ENCODE measurements around the gene PLEKHG3.
"Not testable (repeated sequence)": the region's sequence is repeated elsewhere in the genome, so short reads cannot be mapped to it uniquely, and the experiment has no call there.

The PLEKHG3 gene

GRCh38 chr14:64688811-64689281 is 15.4 kb upstream of the PLEKHG3 start:
- no peak for DNase-seq

- no peak for DNase-seq
Measured at GRCh38 chr14:64689289-64689688, 14.9 kb upstream of the PLEKHG3 start.

GRCh38 chr14:64690607-64691006 is 13.6 kb upstream of the PLEKHG3 start:
- DNase-seq = not testable (repeated sequence)

- DNase-seq = no peak
Measured at GRCh38 chr14:64691376-64691775, 12.8 kb upstream of the PLEKHG3 start.

- DNase-seq = no peak
Measured at GRCh38 chr14:64692189-64692985, 11.8 kb upstream of the PLEKHG3 start.

- no peak for DNase-seq
Measured at GRCh38 chr14:64692986-64693809, 11.0 kb upstream of the PLEKHG3 start.

- no peak for DNase-seq
Measured at GRCh38 chr14:64693810-64694165, 10.4 kb upstream of the PLEKHG3 start.

- no peak for DNase-seq
Measured at GRCh38 chr14:64695071-64695470, 9.2 kb upstream of the PLEKHG3 start.

- DNase-seq = no peak
Measured at GRCh38 chr14:64696355-64696857, 7.8 kb upstream of the PLEKHG3 start.

- DNase-seq = no peak
Measured at GRCh38 chr14:64698903-64699302, 5.3 kb upstream of the PLEKHG3 start.

- DNase-seq = no peak
Measured at GRCh38 chr14:64700290-64700689, 3.9 kb upstream of the PLEKHG3 start.

- no peak for DNase-seq
Measured at GRCh38 chr14:64700894-64701293, 3.3 kb upstream of the PLEKHG3 start.

- no peak for DNase-seq
Measured at GRCh38 chr14:64701660-64702059, 2.6 kb upstream of the PLEKHG3 start.

- DNase-seq = no peak
Measured at GRCh38 chr14:64702493-64703394, 1.5 kb upstream of the PLEKHG3 start.

- DNase-seq = no peak
Measured at GRCh38 chr14:64703395-64704142, 655 bp upstream of the PLEKHG3 start.

GRCh38 chr14:64704743-64705380 is 638 bp downstream of the PLEKHG3 start:
- DNase-seq = no peak

GRCh38 chr14:64705381-64706118 is 1.3 kb downstream of the PLEKHG3 start:
- DNase-seq = no peak

GRCh38 chr14:64706119-64706592 is 1.9 kb downstream of the PLEKHG3 start:
- no peak for DNase-seq

GRCh38 chr14:64706593-64707193 is 2.5 kb downstream of the PLEKHG3 start:
- no peak for DNase-seq

GRCh38 chr14:64707661-64708060 is 3.4 kb downstream of the PLEKHG3 start:
- peak in 1 of 2 donors; percentile 24 for DNase-seq

All from activated CD4-positive, alpha-beta T cell treated with anti-CD3 and anti-CD28 coated beads for 4 hours (primary cell).